ENCODE measurements around the gene TFDP2.
"Not testable (repeated sequence)": the region's sequence is repeated elsewhere in the genome, so short reads cannot be mapped to it uniquely, and the experiment has no call there.

The TFDP2 gene

DNA sequence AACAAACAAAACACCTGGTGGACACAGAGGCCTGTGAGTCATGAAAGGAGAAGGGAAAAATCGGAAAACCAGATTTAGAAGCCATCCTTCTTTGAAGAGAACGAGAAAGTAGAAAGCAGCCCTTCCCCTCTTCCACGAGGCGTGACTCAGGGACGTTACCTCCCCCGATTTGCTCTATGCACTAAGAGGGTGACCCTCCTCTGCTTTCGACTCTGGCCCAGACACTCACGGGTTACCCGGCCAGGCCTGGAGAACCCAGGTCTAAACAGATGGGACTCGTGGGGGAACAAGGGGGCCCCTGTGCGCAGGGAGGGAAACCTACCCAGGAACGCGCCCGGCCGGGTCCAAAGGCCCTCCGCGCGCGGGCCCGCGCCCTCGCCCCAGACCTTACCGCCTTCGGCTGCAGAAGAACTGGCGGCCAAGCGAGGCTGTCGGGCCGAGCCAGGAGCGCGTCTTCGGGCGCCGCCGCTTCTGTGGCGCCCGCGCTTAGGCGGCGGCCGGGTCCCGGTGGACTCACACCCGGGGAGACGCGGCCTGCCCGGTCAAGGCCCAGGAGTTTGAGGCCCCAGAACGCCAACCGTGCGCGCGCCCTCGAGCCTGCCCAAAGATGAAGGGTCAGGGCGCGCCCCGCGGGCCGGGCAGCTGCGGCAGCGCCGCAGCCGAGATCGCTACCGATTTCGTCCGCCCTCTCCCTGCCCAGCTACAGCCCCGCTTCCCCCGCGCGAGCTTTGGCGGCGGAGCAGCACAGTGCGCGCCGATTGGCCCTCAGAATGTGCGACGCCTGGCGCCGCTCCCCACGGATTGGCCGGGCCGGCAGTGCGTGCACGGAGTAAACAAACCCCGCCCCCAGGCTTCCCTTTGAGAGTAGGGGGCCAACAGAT lies at the start of gene TFDP2:
TSS of gene TFDP2 (minus strand) at position 753 of the 881 bp plus-strand sequence. CDS start 47,795 bp downstream, outside the sequence.
- DNase-seq (ENCODE audit: low read depth in 2 of 3, low spot score in 1 of 3) = peak; percentile 72 to 84 (median 74)

- DNase-seq (ENCODE audit: low read depth in 2 of 3, low spot score in 1 of 3) = no peak
Measured at GRCh38 chr3:142188846-142189245, 39.5 kb upstream of the TFDP2 start.

DNA sequence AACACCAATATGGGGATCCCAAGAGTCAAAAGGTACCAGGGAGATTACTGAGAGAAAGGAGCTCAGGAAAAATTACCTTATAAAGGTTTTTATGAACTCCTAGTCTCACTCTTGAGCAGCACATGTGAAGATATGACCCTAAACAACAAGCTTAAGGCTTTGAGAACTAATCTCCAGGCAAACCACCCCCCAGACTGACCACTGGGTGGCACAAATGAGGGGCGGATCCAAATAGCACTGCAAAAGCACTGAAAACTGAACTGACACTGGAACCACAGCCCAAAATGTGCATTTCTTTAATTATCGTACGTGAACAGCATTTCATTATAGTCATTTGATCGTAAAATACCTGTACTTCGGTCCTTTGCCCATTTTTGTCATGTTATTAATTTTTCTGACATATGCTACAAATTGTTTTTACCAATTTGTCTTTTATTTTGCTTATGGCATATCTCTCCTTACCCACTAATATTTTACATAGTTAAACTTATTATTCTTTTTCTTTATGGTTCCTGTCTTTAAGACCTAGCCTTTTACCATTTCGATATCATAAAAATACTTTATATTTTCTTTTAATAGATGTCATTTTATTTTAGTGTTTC lies 31.5 kb upstream of the TFDP2 start:
- peak in 1 of 3 donors; percentile 4 for DNase-seq (ENCODE audit: low read depth in 2 of 3, low spot score in 1 of 3)

DNA sequence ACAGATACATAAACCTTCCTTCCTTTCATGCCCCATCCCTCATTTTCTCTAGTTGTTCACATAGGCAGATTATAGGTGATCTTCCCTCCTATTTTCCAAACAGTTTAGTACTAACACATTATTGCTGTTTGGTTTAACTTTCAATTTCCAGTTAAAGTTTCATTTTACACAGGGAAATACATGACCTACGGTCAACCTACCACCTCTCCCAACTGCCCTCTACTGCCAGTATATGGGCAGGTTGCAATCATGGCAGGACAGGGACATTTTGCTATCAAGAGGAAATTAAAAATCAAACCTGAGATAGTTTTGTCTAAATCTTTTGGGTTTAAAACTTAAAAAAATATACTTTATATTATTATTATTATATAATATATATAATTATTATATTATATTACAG lies 26.1 kb upstream of the TFDP2 start:
- DNase-seq (ENCODE audit: low read depth in 2 of 3, low spot score in 1 of 3) = no peak

- DNase-seq (ENCODE audit: low read depth in 2 of 3, low spot score in 1 of 3) = no peak
Measured at GRCh38 chr3:142174559-142174958, 25.2 kb upstream of the TFDP2 start.

DNA sequence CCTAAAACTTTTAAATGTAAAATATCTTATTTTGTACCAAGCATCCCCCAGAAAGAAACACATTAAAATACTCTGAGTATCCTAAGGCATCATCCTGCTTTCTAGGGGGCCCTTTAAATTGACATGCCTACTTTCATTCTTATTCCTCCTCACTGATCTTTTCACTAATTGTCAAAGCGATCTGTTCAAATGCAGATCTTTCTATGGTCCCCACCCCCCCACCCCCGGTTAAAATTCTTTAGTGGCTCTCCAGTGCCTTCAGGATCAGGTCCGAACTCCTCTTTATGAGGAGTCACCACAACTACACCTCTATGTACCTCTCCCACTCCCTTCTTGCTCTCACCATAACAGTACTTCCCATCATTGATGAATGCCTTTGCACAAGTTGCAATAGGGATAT lies 19.2 kb upstream of the TFDP2 start:
- DNase-seq (ENCODE audit: low read depth in 2 of 3, low spot score in 1 of 3) = no peak

DNA sequence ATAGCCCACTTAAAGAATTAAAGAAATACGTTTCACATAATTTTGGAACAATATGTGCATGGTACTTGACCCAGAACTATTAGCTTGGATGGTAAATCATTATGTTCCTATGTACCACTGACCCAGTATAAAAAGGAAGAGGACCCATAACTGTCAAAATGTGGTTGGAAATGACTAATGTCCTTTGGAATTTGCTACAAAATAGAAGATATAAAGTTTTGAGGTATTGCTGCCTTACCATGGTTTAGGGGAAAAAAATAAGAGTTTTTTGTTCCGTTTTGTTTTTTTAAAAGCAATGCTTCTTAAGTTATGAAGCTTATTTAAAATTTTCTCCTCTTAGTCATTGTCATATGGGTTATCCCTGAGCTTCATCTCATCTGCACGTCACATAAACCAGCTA lies 15.8 kb upstream of the TFDP2 start:
- DNase-seq (ENCODE audit: low read depth in 2 of 3, low spot score in 1 of 3) = no peak

GRCh38 chr3:142159083-142159740 lies 9.9 kb upstream of the TFDP2 start:
- no peak for DNase-seq (ENCODE audit: low read depth in 2 of 3, low spot score in 1 of 3)

DNA sequence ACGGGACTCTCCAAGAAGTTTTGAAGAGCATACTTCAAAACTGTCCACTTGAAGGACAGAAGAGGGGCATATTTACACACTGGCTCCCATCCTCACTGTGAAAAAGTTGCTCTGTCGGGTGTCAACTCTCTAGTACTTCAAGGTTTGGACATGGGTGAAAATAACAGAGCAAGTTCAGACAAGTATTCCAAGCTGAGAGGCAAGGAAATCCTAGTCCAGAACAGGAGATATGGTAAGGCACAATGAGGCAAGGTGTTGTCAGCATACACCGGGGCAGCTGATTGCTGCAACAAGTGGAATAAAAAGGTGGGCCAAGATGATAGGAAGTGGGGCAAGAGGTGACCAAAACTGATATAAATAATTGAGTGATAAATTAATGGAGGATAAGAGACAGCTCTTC lies 4.8 kb upstream of the TFDP2 start:
- DNase-seq (ENCODE audit: low read depth in 2 of 3, low spot score in 1 of 3) = no peak

- no peak for DNase-seq (ENCODE audit: low read depth in 2 of 3, low spot score in 1 of 3)
Measured at GRCh38 chr3:142152384-142152783, 3.0 kb upstream of the TFDP2 start.

GRCh38 chr3:142151828-142152227 lies 2.5 kb upstream of the TFDP2 start:
- no peak for DNase-seq (ENCODE audit: low read depth in 2 of 3, low spot score in 1 of 3)

DNA sequence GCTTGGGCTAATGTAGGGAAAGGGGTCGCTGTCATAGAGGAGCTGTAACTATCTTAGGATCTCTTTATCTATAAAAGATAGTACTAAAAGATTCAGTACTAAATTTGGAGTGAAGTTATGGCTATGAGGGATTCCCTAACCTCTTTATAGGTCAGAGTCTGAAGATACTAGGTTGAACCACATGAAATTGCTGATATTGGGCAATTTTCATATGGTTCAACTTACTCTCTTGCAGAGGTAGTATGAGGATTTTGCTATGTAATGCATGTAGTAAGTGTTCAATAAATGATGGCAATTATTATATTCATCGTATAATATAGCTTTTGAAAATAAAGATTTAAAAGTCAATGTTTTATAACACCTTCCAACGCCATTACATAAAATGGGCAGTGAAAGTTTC lies 1.9 kb upstream of the TFDP2 start:
- DNase-seq (ENCODE audit: low read depth in 2 of 3, low spot score in 1 of 3) = no peak

DNA sequence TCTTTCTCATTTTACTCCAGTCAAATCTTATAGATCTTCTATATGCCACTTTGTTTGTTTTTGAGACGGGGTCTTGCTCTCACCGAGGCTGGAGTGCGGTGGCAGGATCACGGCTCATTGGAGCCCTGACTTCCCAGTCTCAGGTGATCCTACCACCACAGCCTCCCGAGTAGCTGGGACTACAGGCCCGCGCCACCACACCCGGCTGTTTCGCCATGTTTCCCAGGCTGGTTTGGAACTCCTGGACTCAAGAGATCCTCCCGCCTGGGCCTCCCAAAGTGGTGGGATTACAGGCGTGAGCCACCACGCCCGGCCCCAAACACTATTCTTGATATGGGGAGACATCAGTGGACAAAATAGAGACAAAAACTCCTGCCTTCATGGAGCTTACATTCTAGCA lies 927 bp upstream of the TFDP2 start:
- DNase-seq (ENCODE audit: low read depth in 2 of 3, low spot score in 1 of 3) = no peak

GRCh38 chr3:142149673-142149992 lies 289 bp upstream of the TFDP2 start:
- DNase-seq (ENCODE audit: low read depth in 2 of 3, low spot score in 1 of 3) = no peak

DNA sequence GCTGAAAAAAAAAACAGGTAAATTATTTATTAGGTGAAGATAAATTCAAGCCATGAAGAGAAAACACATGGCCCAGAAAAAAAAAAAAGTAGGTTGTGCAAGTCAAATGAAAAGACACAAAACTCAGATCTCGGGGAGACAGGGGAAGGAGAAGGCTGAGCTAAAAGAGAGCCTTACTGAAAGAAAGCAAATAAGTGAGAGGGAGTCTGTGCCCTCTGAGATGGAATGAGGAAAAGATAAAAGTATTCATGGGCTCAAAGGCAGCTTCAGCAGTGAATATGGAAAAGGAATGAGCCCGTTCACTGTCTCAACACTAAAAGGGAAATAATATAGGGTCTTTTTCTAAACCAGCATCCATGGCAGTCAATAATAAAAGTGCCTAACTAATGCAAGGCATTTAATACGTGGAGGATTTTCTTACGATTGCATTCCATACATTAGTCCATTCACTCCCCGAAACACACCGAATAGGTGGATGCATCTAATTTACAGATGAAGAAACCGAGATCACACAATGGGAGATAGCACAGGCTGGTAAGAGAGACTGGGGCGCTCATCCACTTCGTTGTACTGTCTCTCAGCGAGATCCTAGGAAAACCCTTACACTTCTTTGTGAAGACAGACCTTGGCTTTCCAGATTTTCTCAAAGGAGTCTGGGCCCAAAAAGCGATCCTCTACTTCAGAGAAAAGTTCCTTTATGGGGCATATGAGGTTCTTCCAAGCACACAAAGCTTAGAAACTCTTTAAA lies 1.1 kb downstream of the TFDP2 start:
- DNase-seq (ENCODE audit: low read depth in 2 of 3, low spot score in 1 of 3) = no peak

DNA sequence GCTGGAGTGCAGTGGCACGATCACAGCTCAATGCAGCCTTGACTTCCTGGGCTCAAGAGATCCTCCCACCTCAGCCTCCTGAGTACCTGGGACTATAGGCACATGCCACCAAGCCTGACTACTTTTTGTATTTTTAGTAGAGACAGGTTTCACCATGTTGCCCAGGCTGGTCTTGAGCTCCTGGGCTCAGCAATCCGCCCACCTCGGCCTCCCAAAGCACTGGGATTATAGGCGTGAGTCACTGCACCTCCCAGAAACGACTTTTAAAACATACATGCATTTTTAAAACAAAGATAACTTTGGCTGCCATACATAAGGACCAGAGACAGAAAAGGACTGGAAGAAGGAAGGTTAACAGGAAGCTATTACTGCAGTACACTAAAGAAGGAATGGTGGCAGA lies 4.8 kb downstream of the TFDP2 start:
- not testable (repeated sequence) for DNase-seq (ENCODE audit: low read depth in 2 of 3, low spot score in 1 of 3)

DNA sequence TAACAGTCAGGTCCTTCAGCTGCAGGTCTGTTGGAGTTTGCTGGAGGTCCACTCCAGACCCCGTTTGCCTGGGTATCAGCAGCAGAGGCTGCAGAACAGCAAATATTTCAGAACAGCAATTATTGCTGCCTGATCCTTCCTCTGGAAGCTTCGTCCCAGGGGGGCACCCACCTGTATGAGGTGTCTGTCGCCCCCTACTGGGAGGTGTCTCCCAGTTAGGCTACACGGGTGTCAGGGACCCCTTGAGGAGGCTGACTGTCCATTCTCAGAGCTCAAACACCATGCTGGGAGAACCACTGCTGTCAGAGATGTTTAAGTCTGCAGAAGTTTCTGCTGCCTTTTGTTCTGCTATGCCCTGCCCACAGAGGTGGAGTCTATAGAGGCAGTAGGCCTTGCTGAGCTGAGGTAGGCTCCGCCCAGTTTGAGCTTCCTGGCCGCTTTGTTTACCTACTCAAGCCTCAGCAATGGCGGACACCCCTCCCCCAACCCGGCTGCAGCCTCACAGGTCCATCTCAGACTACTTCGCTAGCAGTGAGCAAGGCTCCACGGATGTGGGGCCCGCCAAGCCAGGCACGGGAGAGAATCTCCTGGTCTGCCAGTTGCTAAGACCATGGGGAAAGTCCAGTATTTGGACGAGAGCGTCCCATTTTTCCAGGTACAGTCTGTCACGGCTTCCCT lies 8.6 kb downstream of the TFDP2 start:
- DNase-seq (ENCODE audit: low read depth in 2 of 3, low spot score in 1 of 3) = not testable (repeated sequence)

DNA sequence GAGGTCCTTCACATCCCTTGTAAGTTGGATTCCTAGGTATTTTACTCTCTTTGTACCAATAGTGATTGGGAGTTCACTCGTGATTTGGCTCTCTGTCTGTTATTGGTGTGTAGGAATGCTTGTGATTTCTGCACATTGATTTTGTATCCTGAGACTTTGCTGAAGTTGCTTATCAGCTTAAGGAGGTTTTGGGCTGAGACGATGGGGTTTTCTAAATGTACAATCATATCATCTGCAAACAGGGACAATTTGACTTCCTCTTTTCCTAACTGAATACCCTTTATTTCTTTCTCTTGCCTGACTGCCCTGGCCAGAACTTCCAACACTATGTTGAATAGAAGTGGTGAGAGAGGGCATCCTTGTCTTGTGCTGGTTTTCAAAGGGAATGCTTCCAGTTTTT lies 12.3 kb downstream of the TFDP2 start:
- not testable (repeated sequence) for DNase-seq (ENCODE audit: low read depth in 2 of 3, low spot score in 1 of 3)

DNA sequence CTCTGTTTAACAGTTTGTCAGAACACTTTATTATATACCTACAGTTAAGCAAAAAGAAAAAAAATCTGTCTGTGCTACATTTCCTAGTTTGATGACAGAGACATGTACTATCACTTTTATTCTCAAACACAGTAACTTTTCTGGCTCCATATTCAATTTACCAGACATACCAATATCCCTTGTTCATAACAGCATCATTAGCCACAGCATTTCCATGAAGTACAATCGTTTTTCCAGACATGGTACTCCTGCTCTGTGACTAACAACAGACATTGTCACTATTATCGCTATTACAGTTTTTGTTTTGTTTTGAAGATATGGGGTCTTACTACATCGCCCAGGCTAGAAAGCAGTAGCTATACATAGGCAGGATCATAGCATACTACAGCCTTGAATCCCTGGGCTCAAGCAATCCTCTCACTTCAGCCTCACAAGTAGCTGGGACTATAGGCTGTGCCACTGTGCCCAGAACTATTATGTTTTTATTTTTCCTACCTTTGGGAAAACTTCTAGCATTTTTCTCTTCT lies 14.5 kb downstream of the TFDP2 start:
- no peak for DNase-seq (ENCODE audit: low read depth in 2 of 3, low spot score in 1 of 3)

- no peak for DNase-seq (ENCODE audit: low read depth in 2 of 3, low spot score in 1 of 3)
Measured at GRCh38 chr3:142129516-142130171, 19.7 kb downstream of the TFDP2 start.
